ENCODE measurements around the gene PPFIBP1. TPM values are rescaled to one million over a fixed set of nuclear protein-coding genes. Genes with fewer than 3 reads are reported as not detected.

Gene PPFIBP1
- total and polyA plus RNA-seq, 2 of the 8 experiments (the other 6 are each of a cell fraction or from before 2014, with no cell fraction given) = 7.7 to 31.3 TPM

DNA sequence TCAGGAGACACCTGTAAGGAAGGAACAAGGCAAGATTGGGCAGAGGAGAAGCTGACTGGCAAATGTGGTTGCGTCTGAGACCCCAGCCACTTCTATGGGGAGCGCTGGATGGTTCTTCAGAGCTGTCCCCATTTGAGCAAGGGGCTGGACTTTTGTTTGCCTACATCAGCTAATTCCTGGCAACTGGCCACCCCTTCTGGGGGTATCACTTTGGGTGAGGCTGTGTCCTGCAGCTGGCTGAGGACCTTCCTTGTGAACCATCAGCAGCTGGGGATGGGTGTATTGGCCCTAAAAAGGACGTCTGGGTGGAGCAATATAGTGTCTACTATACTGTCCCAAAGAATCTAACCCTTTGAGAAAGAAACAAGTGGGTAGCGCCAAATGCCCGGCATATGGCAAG, 23.6 kb downstream of the PPFIBP1 start:
- FAIRE-seq = no peak
- ChIA-PET POLR2A (ENCODE audit: partially characterized antibody) (no interaction called here), CTCF (ENCODE audit: partially characterized antibody) (interaction anchor here (1.0 to 1.1 kb wide), 2 partner anchors 8 to 14 kb away, joined by 3 to 4 read pairs; no protein-coding TSS in a partner anchor)
- H3K4ac ChIP-seq (replicated peaks; ENCODE audit: insufficient read length, low read depth, low read length) = no peak overlapping the region
- no peaks in the 10 kb centered on the region for H3K23me2 ChIP-seq (ENCODE audit: low read depth, low read length)
- no peak overlapping the region for H4K91ac ChIP-seq (replicated peaks; ENCODE audit: insufficient read length, low read length)
- no peak overlapping the region for H4K8ac ChIP-seq (ENCODE audit: extremely low read depth, insufficient read depth, low read length)
- H4K5ac ChIP-seq (ENCODE audit: insufficient read length, low read depth, low read length) = no peak overlapping the region
- peaks cover 0 to under 1% of the 10 kb centered on the region in 2 experiments; a peak in 1 of 4 replicates for H3K79me2 ChIP-seq (ENCODE audit: control insufficient read depth in 1 of 2, insufficient read depth in 2 of 2, low read length in 2 of 2)
- H3K4me2 ChIP-seq (ENCODE audit: insufficient read depth in 1 of 2, low read depth in 2 of 2, low read length in 2 of 2) = no peak overlapping the region
- H3K27me3 ChIP-seq (replicated peaks in 1 of 4; ENCODE audit: control insufficient read depth in 3 of 4, extremely low read depth in 1 of 4, insufficient read depth in 3 of 4, low read length in 3 of 4) = no peaks in the 10 kb centered on the region
- no peak overlapping the region for H3K23ac ChIP-seq (ENCODE audit: insufficient read length)
- no peak overlapping the region for H2BK5ac ChIP-seq (ENCODE audit: low read depth, low read length)
- TF ChIP-seq SAP30 (IDR thresholded peaks at IDR 0.05; ENCODE audit: insufficient read depth, insufficient replicate concordance, low read length) (no peak), POLR2A (IDR thresholded peaks at IDR 0.05; ENCODE audit: control extremely low read depth in 1 of 2, low read depth in 2 of 2, low read length in 2 of 2) (no peak), TAF1 (IDR thresholded peaks at IDR 0.05; ENCODE audit: low read depth, low read length) (no peak), ASH2L (IDR thresholded peaks at IDR 0.05; ENCODE audit: low read length) (no peak), KDM5A (IDR thresholded peaks at IDR 0.05; ENCODE audit: low read length) (no peak), SP1 (IDR thresholded peaks at IDR 0.05; ENCODE audit: low read depth, low read length) (no peak), FOSL1 (IDR thresholded peaks at IDR 0.05; ENCODE audit: insufficient read depth, low read depth, low read length) (no peak), TBP (IDR thresholded peaks at IDR 0.05; ENCODE audit: low read depth, low read length) (no peak), TEAD4 (IDR thresholded peaks at IDR 0.05; ENCODE audit: low read depth, low read length) (no peak), RXRA (IDR thresholded peaks at IDR 0.05; ENCODE audit: insufficient read depth, low read depth, low read length) (no peak), BCL11A (IDR thresholded peaks at IDR 0.05; ENCODE audit: low read depth in 2 of 2, low read length in 2 of 2) (no peak), RAD21 (IDR thresholded peaks at IDR 0.05 in 1 of 2, conservative IDR thresholded peaks at IDR 0.05 in 1 of 2; ENCODE audit: low read depth in 2 of 2, low read length in 2 of 2) (no peak), KDM4A (IDR thresholded peaks at IDR 0.05; ENCODE audit: low read depth, low read length, severe bottlenecking) (no peak), CREB1 (IDR thresholded peaks at IDR 0.05) (no peak), PHF8 (conservative IDR thresholded peaks at IDR 0.05; ENCODE audit: low read depth, low read length) (no peak)
- no peaks in the 10 kb centered on the region for H3K9me3 ChIP-seq (ENCODE audit: insufficient read depth in 2 of 2, low read depth in 1 of 2, low read length in 1 of 2)
- no peak overlapping the region for H2AK5ac ChIP-seq (ENCODE audit: low read depth, low read length)
- H2BK120ac ChIP-seq (replicated peaks; ENCODE audit: low read depth, low read length) = no peak overlapping the region
- no peak overlapping the region for H3K56ac ChIP-seq (replicated peaks; ENCODE audit: insufficient read length, low read depth, low read length)
- no peak for DNase-seq (ENCODE audit: low read depth in 1 of 2, low spot score in 2 of 2)
- peaks cover 0 to 5% of the 10 kb centered on the region in 2 experiments for H4K20me1 ChIP-seq (replicated peaks in 1 of 2; ENCODE audit: control insufficient read depth in 1 of 2, insufficient read depth in 2 of 2, low read length in 2 of 2)
- H2AFZ ChIP-seq (ENCODE audit: low read length) = no peak overlapping the region
- H2BK12ac ChIP-seq (ENCODE audit: low read depth, low read length) = no peak overlapping the region
- no peak overlapping the region for H3K14ac ChIP-seq (ENCODE audit: insufficient read length)
- H3K9ac ChIP-seq (replicated peaks in 1 of 4; ENCODE audit: extremely low read depth in 1 of 4, low read depth in 3 of 4, low read length in 3 of 4) = no peak overlapping the region
- no peak overlapping the region for H2BK20ac ChIP-seq (ENCODE audit: low read length)
- no peak overlapping the region for H3K27ac ChIP-seq (ENCODE audit: low read depth, low read length)
- peaks cover 0 to 3% (median under 1%) of the 10 kb centered on the region in 4 experiments; a peak in 1 of 7 replicates for H3K4me1 ChIP-seq (replicated peaks in 1 of 4; ENCODE audit: control insufficient read depth in 3 of 4, insufficient read depth in 4 of 4, low read length in 3 of 4)
- no peak overlapping the region for H3K4me3 ChIP-seq (ENCODE audit: extremely low read depth in 1 of 4, insufficient read depth in 2 of 4, low read depth in 3 of 4, low read length in 4 of 4)
- WGBS, 2 experiments (ENCODE audit: extremely low coverage in 1 of 2, insufficient coverage in 1 of 2, insufficient read length in 1 of 2, insufficient replicate concordance in 2 of 2, low coverage in 1 of 2, low lambda C conversion rate in 2 of 2, missing lambda C conversion rate in 1 of 2) = 89% methylated on average over 5 of the region's 5 CpGs; no CpG with 5 or more reads in 1 of the 2 experiments
- H2BK15ac ChIP-seq (ENCODE audit: low read length) = no peak overlapping the region
- H3K79me1 ChIP-seq (ENCODE audit: low read depth, low read length) = peaks cover 2% of the 10 kb centered on the region
- no peaks in the 10 kb centered on the region for H3K36me3 ChIP-seq (ENCODE audit: control insufficient read depth in 2 of 4, insufficient read depth in 4 of 4, low read length in 3 of 4)
- no peak overlapping the region for H3K18ac ChIP-seq (ENCODE audit: extremely low read depth, low read length)

Measured in H1 (cell line).